Measurements from ENCODE around the gene RTL5.

Gene RTL5

DNA sequence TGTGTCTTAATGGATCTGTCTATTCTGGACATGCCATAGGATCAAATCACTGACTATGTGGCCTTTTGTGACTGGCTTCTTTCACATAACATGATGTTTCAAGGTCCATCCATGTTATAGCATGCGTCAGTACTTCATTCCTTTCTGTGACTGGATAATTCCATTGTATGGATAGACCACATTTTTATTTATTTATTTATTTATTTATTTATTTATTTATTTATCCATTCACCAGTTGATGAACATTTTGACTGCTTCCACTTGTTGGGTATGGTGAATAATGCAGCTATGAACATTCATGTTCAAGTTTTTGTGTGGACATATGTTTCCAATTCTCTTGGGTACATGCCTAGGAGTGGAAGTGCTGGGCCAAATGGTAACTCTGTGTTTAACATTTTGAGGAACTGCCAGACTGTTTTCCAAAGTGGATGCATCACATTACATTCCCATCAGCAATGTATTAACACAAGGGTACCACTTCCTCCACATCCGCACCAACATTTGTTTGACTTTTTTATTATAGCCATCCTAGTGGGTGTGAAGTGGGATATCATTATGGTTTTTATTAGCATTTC, 14.0 kb downstream of the RTL5 start:
- TF ChIP-seq, protein P1, sequence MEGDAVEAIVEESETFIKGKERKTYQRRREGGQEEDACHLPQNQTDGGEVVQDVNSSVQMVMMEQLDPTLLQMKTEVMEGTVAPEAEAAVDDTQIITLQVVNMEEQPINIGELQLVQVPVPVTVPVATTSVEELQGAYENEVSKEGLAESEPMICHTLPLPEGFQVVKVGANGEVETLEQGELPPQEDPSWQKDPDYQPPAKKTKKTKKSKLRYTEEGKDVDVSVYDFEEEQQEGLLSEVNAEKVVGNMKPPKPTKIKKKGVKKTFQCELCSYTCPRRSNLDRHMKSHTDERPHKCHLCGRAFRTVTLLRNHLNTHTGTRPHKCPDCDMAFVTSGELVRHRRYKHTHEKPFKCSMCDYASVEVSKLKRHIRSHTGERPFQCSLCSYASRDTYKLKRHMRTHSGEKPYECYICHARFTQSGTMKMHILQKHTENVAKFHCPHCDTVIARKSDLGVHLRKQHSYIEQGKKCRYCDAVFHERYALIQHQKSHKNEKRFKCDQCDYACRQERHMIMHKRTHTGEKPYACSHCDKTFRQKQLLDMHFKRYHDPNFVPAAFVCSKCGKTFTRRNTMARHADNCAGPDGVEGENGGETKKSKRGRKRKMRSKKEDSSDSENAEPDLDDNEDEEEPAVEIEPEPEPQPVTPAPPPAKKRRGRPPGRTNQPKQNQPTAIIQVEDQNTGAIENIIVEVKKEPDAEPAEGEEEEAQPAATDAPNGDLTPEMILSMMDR (IDR thresholded peaks at IDR 0.05; ENCODE audit: unreplicated experiment in 3 of 3): no peak
- Mint-ChIP-seq H3K4me3 (no peak overlapping the region), H3K36me3 (ENCODE audit: low read depth) (no peaks in the 10 kb centered on the region), H3K4me1 (peaks cover 27% of the 10 kb centered on the region), H3K9me3 (no peaks in the 10 kb centered on the region), H3K27ac (no peak overlapping the region), H3K27me3 (ENCODE audit: low read depth) (no peaks in the 10 kb centered on the region)

DNA sequence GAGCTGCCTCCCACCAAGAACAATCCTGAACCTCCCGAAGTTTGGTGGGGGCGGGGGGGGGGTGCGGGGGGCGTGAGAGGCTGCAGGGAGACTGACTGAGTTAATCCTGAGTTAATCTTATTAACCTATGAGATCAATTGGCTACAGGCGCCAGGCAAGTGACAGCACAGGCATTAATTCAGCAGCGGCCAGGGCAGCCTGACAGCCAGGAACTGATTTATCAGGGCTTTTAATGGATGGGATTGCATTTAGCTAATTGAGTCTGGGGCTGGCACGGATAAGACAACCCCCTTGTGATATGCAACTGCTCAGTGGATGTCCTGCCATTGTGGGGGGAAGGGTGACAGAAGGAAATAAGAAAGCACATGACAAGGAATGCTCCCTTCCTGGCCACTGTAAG, 16.3 kb downstream of the RTL5 start:
- Mint-ChIP-seq H3K27me3 (ENCODE audit: low read depth) (no peaks in the 10 kb centered on the region), H3K4me1 (peaks cover 16% of the 10 kb centered on the region), H3K36me3 (ENCODE audit: low read depth) (no peaks in the 10 kb centered on the region), H3K27ac (peak overlapping the region; percentile 72 to 86 (median 77)), H3K4me3 (no peak overlapping the region), H3K9me3 (no peaks in the 10 kb centered on the region)
- TF ChIP-seq, protein P1 (IDR thresholded peaks at IDR 0.05; ENCODE audit: unreplicated experiment in 3 of 3): no peak

- Mint-ChIP-seq H3K4me3 (no peak overlapping the region), H3K27ac (peak overlapping the region; percentile 72 to 92 (median 86)), H3K9me3 (no peaks in the 10 kb centered on the region), H3K36me3 (ENCODE audit: low read depth) (no peaks in the 10 kb centered on the region), H3K4me1 (peaks cover 16% of the 10 kb centered on the region), H3K27me3 (ENCODE audit: low read depth) (no peaks in the 10 kb centered on the region)
- TF ChIP-seq, protein P1 (IDR thresholded peaks at IDR 0.05; ENCODE audit: unreplicated experiment in 3 of 3): no peak
These were observed 16.9 kb downstream of the RTL5 start for GRCh38 chrX:72114807-72115206.

- TF ChIP-seq, protein P1 (IDR thresholded peaks at IDR 0.05; ENCODE audit: unreplicated experiment in 3 of 3): no peak
These were observed 17.4 kb downstream of the RTL5 start for GRCh38 chrX:72114306-72114705.

GRCh38 chrX:72113461-72113860, 18.3 kb downstream of the RTL5 start:
- Mint-ChIP-seq H3K27ac (peak overlapping the region; percentile 83 to 92 (median 86)), H3K9me3 (no peaks in the 10 kb centered on the region), H3K36me3 (ENCODE audit: low read depth) (no peaks in the 10 kb centered on the region), H3K27me3 (ENCODE audit: low read depth) (no peaks in the 10 kb centered on the region), H3K4me3 (no peak overlapping the region), H3K4me1 (peaks cover 16% of the 10 kb centered on the region)
- TF ChIP-seq, protein P1 (IDR thresholded peaks at IDR 0.05; ENCODE audit: unreplicated experiment in 3 of 3): no peak

More at GRCh38 chrX:72114306-72114705, 17.4 kb downstream of the RTL5 start:
- peaks cover 16% of the 10 kb centered on the region for H3K4me1 Mint-ChIP-seq
- no peaks in the 10 kb centered on the region for H3K36me3 Mint-ChIP-seq (ENCODE audit: low read depth)
- H3K9me3 Mint-ChIP-seq: no peaks in the 10 kb centered on the region
- no peaks in the 10 kb centered on the region for H3K27me3 Mint-ChIP-seq (ENCODE audit: low read depth)
- H3K4me3 Mint-ChIP-seq: no peak overlapping the region
- H3K27ac Mint-ChIP-seq: peak overlapping the region; percentile 83 to 92 (median 86)
